GM23338 (cell line): Measurements from ENCODE around the gene TMEM63C. TPM values are rescaled to one million over a fixed set of nuclear protein-coding genes. Genes with fewer than 3 reads are reported as not detected.

Experiments
- ATAC-seq: fragments of 200-7000 bp; cut with Tn5 transposase; 3 replicates; pipeline ENCODE4 v1.9.1; 2020
- DNase-seq: peaks from one replicate; pipeline ENCODE4 v3.0.0-alpha.2; 2015; ENCODE audit warnings: low spot score
- H2AFZ ChIP-seq: fragments of 200-600 bp; sonication (generic); 2 replicates; pipeline ENCODE4 v1.8.0; 2016; ENCODE audit warnings: antibody characterized with exemption, mild to moderate bottlenecking, moderate library complexity
- H3F3A ChIP-seq: fragments of 200-600 bp; sonication (generic); replicated peaks from 2 replicates; pipeline ENCODE4 v1.8.0; 2017; ENCODE audit warnings: antibody characterized with exemption, mixed run types, low read depth
- H3K27ac ChIP-seq: fragments of 200-600 bp; sonication (generic); 2 replicates; pipeline ENCODE4 v1.6.1; 2016; ENCODE audit warnings: low read depth
- H3K27me3 ChIP-seq: fragments of 200-600 bp; sonication (generic); 2 replicates; pipeline ENCODE4 v1.8.0; 2016; ENCODE audit warnings: mild to moderate bottlenecking, mixed run types, moderate library complexity; ENCODE audit not compliant: insufficient read depth
- H3K36me3 ChIP-seq: fragments of 200-600 bp; sonication (generic); 2 replicates; pipeline ENCODE4 v1.8.0; 2016; ENCODE audit warnings: mild to moderate bottlenecking; ENCODE audit not compliant: insufficient read depth
- H3K4me1 ChIP-seq: fragments of 200-600 bp; sonication (generic); 2 replicates; pipeline ENCODE4 v1.8.0; 2016; ENCODE audit warnings: mild to moderate bottlenecking, moderate library complexity; ENCODE audit not compliant: insufficient read depth
- H3K4me2 ChIP-seq: fragments of 200-600 bp; sonication (generic); 2 replicates; pipeline ENCODE4 v1.7.1; 2017; ENCODE audit warnings: mixed run types
- H3K4me3 ChIP-seq: fragments of 200-600 bp; sonication (generic); 2 replicates; pipeline ENCODE4 v1.6.1; 2016; ENCODE audit warnings: mixed run types
- H3K79me2 ChIP-seq: fragments of 200-600 bp; sonication (generic); replicated peaks from 2 replicates; pipeline ENCODE4 v1.8.0; 2017; ENCODE audit warnings: mild to moderate bottlenecking; ENCODE audit not compliant: insufficient read depth
- H3K9me2 ChIP-seq: fragments of 200-600 bp; sonication (generic); 2 replicates; pipeline ENCODE4 v1.8.0; 2017; ENCODE audit not compliant: insufficient read depth
- H4K20me1 ChIP-seq: fragments of 200-600 bp; sonication (generic); replicated peaks from 2 replicates; pipeline ENCODE4 v1.8.0; 2017; ENCODE audit warnings: mild to moderate bottlenecking; ENCODE audit not compliant: insufficient read depth
- H3K27ac Mint-ChIP-seq: 2 replicates; pipeline ENCODE4 v1.8.0; 2020; ENCODE audit warnings: inconsistent platforms, mild to moderate bottlenecking, moderate library complexity, mixed read lengths
- H3K27me3 Mint-ChIP-seq: 3 replicates; pipeline ENCODE4 v1.8.0; 2022; ENCODE audit warnings: low read depth, mild to moderate bottlenecking, moderate library complexity, mixed read lengths, inconsistent platforms; ENCODE audit not compliant: insufficient read depth, poor library complexity
- H3K36me3 Mint-ChIP-seq: 3 replicates; pipeline ENCODE4 v1.8.0; 2021; ENCODE audit warnings: low read depth, mild to moderate bottlenecking, inconsistent platforms, moderate library complexity, mixed read lengths
- H3K4me1 Mint-ChIP-seq: 3 replicates; pipeline ENCODE4 v1.8.0; 2020; ENCODE audit warnings: mild to moderate bottlenecking, inconsistent platforms, mixed read lengths
- H3K4me3 Mint-ChIP-seq: 3 replicates; pipeline ENCODE4 v1.8.0; 2021; ENCODE audit warnings: moderate library complexity, mild to moderate bottlenecking, inconsistent platforms, mixed read lengths
- H3K9me3 Mint-ChIP-seq: 3 replicates; pipeline ENCODE4 v1.8.0; 2020; ENCODE audit warnings: moderate library complexity, mild to moderate bottlenecking, inconsistent platforms, mixed read lengths
- CREB1 ChIP-seq: fragments of 250-450 bp; sonication (Bioruptor Pico); IDR thresholded peaks from 2 replicates; pipeline ENCODE4 v1.5.0; 2020; ENCODE audit warnings: low read depth, mild to moderate bottlenecking, moderate library complexity
- EZH2 ChIP-seq: fragments of 200-600 bp; sonication (generic); IDR thresholded peaks from one replicate; pipeline ENCODE4 v1.8.0; 2017; ENCODE audit warnings: antibody characterized with exemption, mild to moderate bottlenecking, low read depth; ENCODE audit not compliant: unreplicated experiment
- JUNB ChIP-seq: IDR thresholded peaks from one replicate; pipeline ENCODE4 v1.6.1; 2016; ENCODE audit warnings: antibody characterized with exemption; ENCODE audit not compliant: unreplicated experiment
- NANOG ChIP-seq: IDR thresholded peaks from 2 replicates; pipeline ENCODE4 v1.6.1; 2016; ENCODE audit warnings: antibody characterized with exemption, borderline replicate concordance
- POLR2AphosphoS5 ChIP-seq: IDR thresholded peaks from 2 replicates; pipeline ENCODE4 v1.6.1; 2016; ENCODE audit warnings: antibody characterized with exemption, low read depth
- REST ChIP-seq: IDR thresholded peaks from one replicate; pipeline ENCODE4 v1.6.1; 2018; ENCODE audit warnings: antibody characterized with exemption; ENCODE audit not compliant: unreplicated experiment
- STAT1 ChIP-seq: IDR thresholded peaks from one replicate; pipeline ENCODE4 v1.6.1; 2016; ENCODE audit warnings: antibody characterized with exemption; ENCODE audit not compliant: unreplicated experiment
- ZNF114 ChIP-seq: fragments of 250-450 bp; sonication (Bioruptor Pico); IDR thresholded peaks from 2 replicates; pipeline ENCODE4 v1.5.0; 2020; ENCODE audit warnings: mild to moderate bottlenecking, moderate library complexity
- polyA plus RNA-seq: library from polyadenylated mRNA; unstranded; fragments of >200 nt; fragmentation: Nextera tagmentation; extraction: Ambion mirVana; gene quantifications from 2 replicates; pipeline ENCODE4 v1.2.1, GENCODE V29; 2016
- total RNA-seq: library from RNA; depleted of rRNA; stranded (reverse); fragments of >200 nt; shearing (Covaris generic); gene quantifications from 2 replicates; pipeline ENCODE4 v1.2.3, GENCODE V29; 2014
- TF ChIP-seq, protein P1 (sequence below): IDR thresholded peaks from 2 replicates; pipeline ENCODE4 v1.6.1; 2016; ENCODE audit warnings: antibody characterized with exemption

TMEM63C gene
- total and polyA plus RNA-seq, 2 experiments from 2014 or later = 2.1 to 6.3 TPM

- TF ChIP-seq JUNB = no peak
- TF ChIP-seq POLR2AphosphoS5 = no peak
- TF ChIP-seq STAT1 = no peak
- no peak for TF ChIP-seq EZH2
- no peak for TF ChIP-seq ZNF114 (CRISPR knock-in tag)
- TF ChIP-seq REST = no peak
- TF ChIP-seq, protein P1, sequence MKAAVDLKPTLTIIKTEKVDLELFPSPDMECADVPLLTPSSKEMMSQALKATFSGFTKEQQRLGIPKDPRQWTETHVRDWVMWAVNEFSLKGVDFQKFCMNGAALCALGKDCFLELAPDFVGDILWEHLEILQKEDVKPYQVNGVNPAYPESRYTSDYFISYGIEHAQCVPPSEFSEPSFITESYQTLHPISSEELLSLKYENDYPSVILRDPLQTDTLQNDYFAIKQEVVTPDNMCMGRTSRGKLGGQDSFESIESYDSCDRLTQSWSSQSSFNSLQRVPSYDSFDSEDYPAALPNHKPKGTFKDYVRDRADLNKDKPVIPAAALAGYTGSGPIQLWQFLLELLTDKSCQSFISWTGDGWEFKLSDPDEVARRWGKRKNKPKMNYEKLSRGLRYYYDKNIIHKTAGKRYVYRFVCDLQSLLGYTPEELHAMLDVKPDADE = no peak
These were observed 5.5 kb downstream of the TMEM63C start (continued) for GRCh38 chr14:77186911-77187648.

DNA sequence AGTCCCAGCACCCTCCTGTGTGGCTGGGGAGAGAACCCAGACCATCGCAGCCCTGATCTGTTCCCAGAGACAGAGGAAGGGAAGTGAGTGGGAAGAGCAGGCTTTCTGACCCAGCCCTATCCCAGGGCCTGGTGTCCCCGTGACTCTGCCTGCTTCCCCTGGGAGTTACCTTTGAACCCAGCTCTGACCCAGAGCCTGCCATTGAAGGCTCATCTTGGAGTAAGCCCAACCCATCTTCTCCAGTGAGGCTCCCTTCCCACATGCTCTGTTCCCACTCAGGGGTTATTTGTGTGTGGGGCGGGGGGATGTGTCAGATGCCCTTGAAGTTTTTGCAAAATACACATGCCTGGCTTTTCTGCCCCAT is 6.0 kb downstream of the TMEM63C start:
- no peak overlapping the region for H3K4me2 ChIP-seq
- H3K4me1 Mint-ChIP-seq = peaks cover 16% of the 10 kb centered on the region
- no peaks in the 10 kb centered on the region for H3F3A ChIP-seq
- H3K9me3 Mint-ChIP-seq = no peaks in the 10 kb centered on the region
- H3K27ac Mint-ChIP-seq = no peak overlapping the region
- TF ChIP-seq NANOG (no peak), ZNF114 (CRISPR knock-in tag) (no peak), JUNB (no peak), CREB1 (no peak), POLR2AphosphoS5 (no peak)
- no peak overlapping the region for H3K4me3 Mint-ChIP-seq
- no peaks in the 10 kb centered on the region for H3K9me2 ChIP-seq
- H3K79me2 ChIP-seq = no peaks in the 10 kb centered on the region
- peaks cover 11% of the 10 kb centered on the region for H3K27me3 Mint-ChIP-seq
- DNase-seq = no peak
- H3K27ac ChIP-seq = no peak overlapping the region
- no peaks in the 10 kb centered on the region for H3K36me3 ChIP-seq
- no peaks in the 10 kb centered on the region for H3K36me3 Mint-ChIP-seq
- H3K27me3 ChIP-seq = no peaks in the 10 kb centered on the region
- H3K4me3 ChIP-seq = no peak overlapping the region
- no peaks in the 10 kb centered on the region; the same call in 1 of the 2 replicates for H4K20me1 ChIP-seq
- peak; percentile 42 for ATAC-seq
- H2AFZ ChIP-seq = no peak overlapping the region
- H3K4me1 ChIP-seq = peaks cover 5% of the 10 kb centered on the region; the same call in 1 of the 2 replicates
